CD4-positive, alpha-beta T cell (primary cell): ENCODE data around the gene GDPD5. TPM values are rescaled to one million over a fixed set of nuclear protein-coding genes. Genes with fewer than 3 reads are reported as not detected.

ENCODE experiments used
- ATAC-seq: fragments of 200-7000 bp; cut with Tn5 transposase; one replicate; pipeline ENCODE4 v1.10.0; 2022; ENCODE audit warnings: mild to moderate bottlenecking; ENCODE audit not compliant: poor library complexity
- CTCF ChIA-PET: fragments of 350-600 bp; sonication (Branson Sonifier 250); formaldehyde crosslinking; loops from one replicate; lab custom pipeline; 2021; ENCODE audit warnings: antibody characterized with exemption, inconsistent platforms; lab: Charles Lee
- POLR2A ChIA-PET: fragments of 350-600 bp; sonication (Branson Sonifier 250); formaldehyde crosslinking; loops from one replicate; lab custom pipeline; 2021; ENCODE audit warnings: antibody characterized with exemption, inconsistent platforms; lab: Charles Lee
- DNase-seq, 14 experiments: peaks; one replicate each; pipeline ENCODE4 v3.0.0-alpha.2; 2013 to 2020; ENCODE audit warnings: mixed read lengths in 2 of 14
- H3K27ac ChIP-seq, 2 donors: one replicate each; pipeline versions ENCODE4 v1.5.1 to v1.7.0; 2013; ENCODE audit warnings: low read length in 2 of 2, low read depth in 1 of 2, mild to moderate bottlenecking in 1 of 2
- H3K27me3 ChIP-seq, 2 experiments: 1 replicate in 1 of 2; 2 replicates in 1 of 2; pipeline versions ENCODE4 v1.6.1 to v1.7.0; 2013; ENCODE audit warnings: low read length in 2 of 2, control low read depth in 1 of 2, mild to moderate bottlenecking in 1 of 2, moderate library complexity in 1 of 2; ENCODE audit not compliant: insufficient read depth in 2 of 2, control insufficient read depth in 1 of 2
- H3K36me3 ChIP-seq: one replicate; pipeline ENCODE4 v1.6.1; 2013; ENCODE audit warnings: low read length, control low read depth; ENCODE audit not compliant: insufficient read depth
- H3K4me1 ChIP-seq: one replicate; pipeline ENCODE4 v1.6.1; 2013; ENCODE audit warnings: low read length, control low read depth; ENCODE audit not compliant: insufficient read depth
- H3K4me3 ChIP-seq: one replicate; pipeline ENCODE4 v1.5.1; 2013; ENCODE audit warnings: mild to moderate bottlenecking, low read length, moderate library complexity
- H3K9me3 ChIP-seq, 2 experiments: 1 replicate in 1 of 2; 2 replicates in 1 of 2; pipeline versions ENCODE4 v1.6.1 to v1.7.0; 2013; ENCODE audit warnings: low read length in 2 of 2, mild to moderate bottlenecking in 2 of 2, control low read depth in 1 of 2, moderate library complexity in 1 of 2; ENCODE audit not compliant: control insufficient read depth in 1 of 2, insufficient read depth in 1 of 2
- H3K27ac Mint-ChIP-seq: one replicate; pipeline ENCODE4 v1.8.0; 2020; ENCODE audit warnings: mixed read lengths
- H3K27me3 Mint-ChIP-seq: one replicate; pipeline ENCODE4 v1.8.0; 2021; ENCODE audit warnings: mixed read lengths
- H3K36me3 Mint-ChIP-seq: one replicate; pipeline ENCODE4 v1.8.0; 2021; ENCODE audit warnings: low read depth, mixed read lengths
- H3K4me1 Mint-ChIP-seq: one replicate; pipeline ENCODE4 v1.8.0; 2021; ENCODE audit warnings: low read depth, mixed read lengths
- H3K4me3 Mint-ChIP-seq: one replicate; pipeline ENCODE4 v1.8.0; 2020; ENCODE audit warnings: mild to moderate bottlenecking, mixed read lengths
- H3K9me3 Mint-ChIP-seq: one replicate; pipeline ENCODE4 v1.8.0; 2020; ENCODE audit warnings: mixed read lengths
- intact Hi-C, 2 experiments: fragments of 100-400 bp; cut with DNase I in 1 of 2; cut with micrococcal nuclease in 1 of 2; formaldehyde crosslinking; loops; one replicate each; pipeline versions ENCODE4 v1.15.1 to v1.9.0; 2023 to 2025; cut with DNase I, micrococcal nuclease
- total RNA-seq, 174 experiments: library from RNA in 2 of 174; stranded (reverse) in 2 of 174; gene quantifications; one replicate each; pipeline ENCODE4 v1.2.3 and lab custom pipeline; 2021 to 2026
- TF ChIP-seq, protein P1 (sequence below): fragments of 200-600 bp; IDR thresholded peaks from one replicate; pipeline ENCODE4 v1.8.0; 2022; ENCODE audit warnings: antibody characterized with exemption, mild to moderate bottlenecking

GDPD5 gene
- total RNA-seq, 2 experiments from 2014 or later, result 91.6 to 101 TPM

DNA sequence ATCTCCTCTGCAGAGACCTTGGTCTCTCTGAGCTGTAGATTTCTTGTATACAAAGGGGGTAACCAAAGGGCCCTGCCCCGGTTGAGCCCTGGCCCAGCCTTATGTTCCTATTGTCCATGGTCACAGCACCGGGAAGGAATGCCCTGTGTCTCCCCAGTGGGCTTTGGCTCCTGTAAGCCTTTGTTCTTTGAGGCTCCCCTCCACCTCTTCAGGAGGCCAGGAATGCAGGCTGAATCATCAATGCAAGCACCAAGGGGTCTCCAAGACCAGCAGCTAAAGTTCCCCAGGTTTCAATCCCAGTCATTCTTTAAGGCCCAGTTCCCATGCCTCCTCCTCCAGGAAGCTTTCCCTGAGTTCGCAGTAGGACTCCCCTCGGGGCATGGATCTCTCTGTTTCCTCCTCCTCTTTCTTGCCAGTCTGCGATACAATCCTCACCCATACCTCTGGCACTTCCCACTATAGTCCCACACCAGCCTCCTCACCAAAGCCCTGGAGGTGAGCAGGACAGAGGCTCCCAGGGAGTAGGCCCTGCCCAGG, 63.6 kb downstream of the GDPD5 start:
- Mint-ChIP-seq H3K4me3 (no peak overlapping the region), H3K27me3 (no peaks in the 10 kb centered on the region), H3K36me3 (peaks cover 4% of the 10 kb centered on the region), H3K9me3 (no peaks in the 10 kb centered on the region), H3K4me1 (no peaks in the 10 kb centered on the region), H3K27ac (no peak overlapping the region)
- Histone ChIP-seq H3K36me3 (peaks cover 7% of the 10 kb centered on the region), H3K4me1 (no peaks in the 10 kb centered on the region), H3K4me3 (no peak overlapping the region), H3K27ac (no peak overlapping the region), H3K27me3 (no peaks in the 10 kb centered on the region), H3K9me3 (no peaks in the 10 kb centered on the region)
- DNase-seq (no peak), ATAC-seq (no peak)
- TF ChIP-seq, protein P1, sequence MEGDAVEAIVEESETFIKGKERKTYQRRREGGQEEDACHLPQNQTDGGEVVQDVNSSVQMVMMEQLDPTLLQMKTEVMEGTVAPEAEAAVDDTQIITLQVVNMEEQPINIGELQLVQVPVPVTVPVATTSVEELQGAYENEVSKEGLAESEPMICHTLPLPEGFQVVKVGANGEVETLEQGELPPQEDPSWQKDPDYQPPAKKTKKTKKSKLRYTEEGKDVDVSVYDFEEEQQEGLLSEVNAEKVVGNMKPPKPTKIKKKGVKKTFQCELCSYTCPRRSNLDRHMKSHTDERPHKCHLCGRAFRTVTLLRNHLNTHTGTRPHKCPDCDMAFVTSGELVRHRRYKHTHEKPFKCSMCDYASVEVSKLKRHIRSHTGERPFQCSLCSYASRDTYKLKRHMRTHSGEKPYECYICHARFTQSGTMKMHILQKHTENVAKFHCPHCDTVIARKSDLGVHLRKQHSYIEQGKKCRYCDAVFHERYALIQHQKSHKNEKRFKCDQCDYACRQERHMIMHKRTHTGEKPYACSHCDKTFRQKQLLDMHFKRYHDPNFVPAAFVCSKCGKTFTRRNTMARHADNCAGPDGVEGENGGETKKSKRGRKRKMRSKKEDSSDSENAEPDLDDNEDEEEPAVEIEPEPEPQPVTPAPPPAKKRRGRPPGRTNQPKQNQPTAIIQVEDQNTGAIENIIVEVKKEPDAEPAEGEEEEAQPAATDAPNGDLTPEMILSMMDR, result no peak
- intact Hi-C loops, result no loop called here
- ChIA-PET CTCF (no interaction called here), POLR2A (no interaction called here)

DNA sequence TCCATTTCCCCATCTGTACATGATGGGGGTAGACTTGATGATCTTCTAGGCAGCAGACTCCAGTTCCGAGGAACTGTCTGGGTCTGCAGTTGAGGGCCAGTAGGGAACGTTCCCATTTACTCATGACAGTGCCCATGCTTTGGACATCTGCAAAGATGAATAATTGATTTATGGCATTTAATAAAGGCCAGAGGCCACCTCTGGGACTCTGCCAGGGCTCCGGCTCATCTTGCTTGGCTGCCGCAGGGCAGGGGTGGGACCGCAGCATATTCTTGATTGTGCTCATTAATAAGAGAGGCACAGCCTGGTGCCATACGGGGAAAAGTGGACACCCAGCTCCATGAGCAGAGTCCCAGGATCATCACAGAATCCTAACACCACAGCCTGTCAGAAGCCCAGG, 64.6 kb downstream of the GDPD5 start:
- TF ChIP-seq, protein P1, result no peak
- Mint-ChIP-seq H3K27ac (no peak overlapping the region), H3K27me3 (no peaks in the 10 kb centered on the region), H3K4me1 (no peaks in the 10 kb centered on the region), H3K36me3 (peaks cover 6% of the 10 kb centered on the region), H3K9me3 (no peaks in the 10 kb centered on the region), H3K4me3 (no peak overlapping the region)
- POLR2A ChIA-PET, result no interaction called here
- ATAC-seq, result no peak
- no peak overlapping the region for H3K4me3 ChIP-seq
- no peaks in the 10 kb centered on the region for H3K27me3 ChIP-seq
- intact Hi-C loops, result no loop called here
- H3K27ac ChIP-seq, result no peak overlapping the region
- H3K9me3 ChIP-seq, result no peaks in the 10 kb centered on the region
- CTCF ChIA-PET, result no interaction called here
- H3K4me1 ChIP-seq, result no peaks in the 10 kb centered on the region
- no peak for DNase-seq
- peaks cover 7% of the 10 kb centered on the region for H3K36me3 ChIP-seq

DNA sequence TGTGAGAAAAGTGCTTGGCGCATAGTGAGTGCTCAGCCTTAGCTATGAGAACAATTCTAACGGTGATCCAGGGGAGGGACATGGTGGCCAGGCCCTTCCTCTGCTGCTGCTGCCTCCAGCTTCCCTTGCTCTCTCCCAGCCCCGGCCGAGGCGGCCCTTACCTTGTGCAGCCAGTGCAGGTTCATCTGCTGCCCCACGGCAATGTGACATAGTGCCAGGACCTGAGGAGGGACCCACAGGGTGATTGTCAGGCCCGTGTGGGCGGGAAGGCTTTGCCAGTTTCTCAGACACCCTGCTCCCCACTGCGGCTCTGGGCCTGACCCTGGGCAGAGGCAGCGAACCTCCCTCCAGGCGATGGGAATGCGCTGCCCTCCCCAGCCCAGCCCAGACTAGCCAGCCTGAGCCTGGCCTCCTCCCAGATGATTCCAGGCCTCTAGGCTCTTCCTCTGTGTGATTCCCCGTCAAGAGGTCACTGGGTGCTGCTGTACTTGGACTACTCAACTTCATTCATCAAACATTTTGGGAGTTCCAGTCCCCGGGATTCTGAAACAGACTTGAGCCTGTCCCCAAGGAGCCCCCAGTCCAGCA, 69.1 kb downstream of the GDPD5 start:
- no peak overlapping the region for H3K4me3 Mint-ChIP-seq
- ATAC-seq (no peak), DNase-seq (no peak)
- Histone ChIP-seq H3K4me3 (no peak overlapping the region), H3K9me3 (no peaks in the 10 kb centered on the region), H3K36me3 (peaks cover 14% of the 10 kb centered on the region), H3K27me3 (no peaks in the 10 kb centered on the region), H3K4me1 (no peaks in the 10 kb centered on the region), H3K27ac (no peak overlapping the region)
- POLR2A ChIA-PET, result no interaction called here
- H3K27ac Mint-ChIP-seq, result no peak overlapping the region
- H3K4me1 Mint-ChIP-seq, result no peaks in the 10 kb centered on the region
- H3K36me3 Mint-ChIP-seq, result peaks cover 19% of the 10 kb centered on the region
- no peaks in the 10 kb centered on the region for H3K27me3 Mint-ChIP-seq
- intact Hi-C loops, result no loop called here
- TF ChIP-seq, protein P1, result no peak
- no peaks in the 10 kb centered on the region for H3K9me3 Mint-ChIP-seq
- CTCF ChIA-PET, result no interaction called here
